DOHH2 (cell line): Measurements from ENCODE around the gene SP140.
A peak's percentile ranks its signal among the peaks of the same experiment; 100 is the strongest.
"Not testable (repeated sequence)": the region's sequence is repeated elsewhere in the genome, so short reads cannot be mapped to it uniquely, and the experiment has no call there.

Experiments
- H3F3A ChIP-seq: fragments of 200-600 bp; sonication (generic), shearing (Covaris generic); 2 replicates; pipeline ENCODE4 v1.6.0; 2016; ENCODE audit warnings: antibody characterized with exemption, mild to moderate bottlenecking; ENCODE audit not compliant: control insufficient read depth, insufficient read depth
- H3K27ac ChIP-seq: fragments of 200-600 bp; sonication (generic); 2 replicates; pipeline ENCODE4 v1.5.1; 2014; ENCODE audit warnings: low read depth, mild to moderate bottlenecking, low read length, moderate library complexity
- H3K27me3 ChIP-seq: fragments of 200-600 bp; sonication (generic); 2 replicates; pipeline ENCODE4 v1.6.1; 2014; ENCODE audit warnings: mild to moderate bottlenecking, low read length, mixed read lengths; ENCODE audit not compliant: control insufficient read depth
- H3K36me3 ChIP-seq: fragments of 200-600 bp; sonication (generic); 2 replicates; pipeline ENCODE4 v1.6.1; 2014; ENCODE audit warnings: mild to moderate bottlenecking, low read length, moderate library complexity, mixed read lengths; ENCODE audit not compliant: control insufficient read depth
- H3K4me1 ChIP-seq: fragments of 200-600 bp; sonication (generic); 2 replicates; pipeline ENCODE4 v1.6.1; 2014; ENCODE audit warnings: mild to moderate bottlenecking, low read length, mixed read lengths; ENCODE audit not compliant: control insufficient read depth
- H3K4me2 ChIP-seq: fragments of 200-600 bp; sonication (generic); 2 replicates; pipeline ENCODE4 v1.6.0; 2014; ENCODE audit warnings: mild to moderate bottlenecking, low read length, moderate library complexity
- H3K4me3 ChIP-seq: fragments of 200-600 bp; sonication (generic); 2 replicates; pipeline ENCODE4 v1.5.1; 2014; ENCODE audit warnings: mild to moderate bottlenecking, low read length, mixed read lengths
- H3K79me2 ChIP-seq: fragments of 200-600 bp; sonication (generic); 2 replicates; pipeline ENCODE4 v1.6.1; 2014; ENCODE audit warnings: mild to moderate bottlenecking, low read length, mixed read lengths; ENCODE audit not compliant: control insufficient read depth
- H3K9me2 ChIP-seq: fragments of 200-600 bp; sonication (generic); replicated peaks from 2 replicates; pipeline ENCODE4 v1.6.1; 2014; ENCODE audit warnings: mild to moderate bottlenecking, low read length, mixed read lengths; ENCODE audit not compliant: control insufficient read depth
- H3K9me3 ChIP-seq: fragments of 200-600 bp; sonication (generic); 2 replicates; pipeline ENCODE4 v1.6.1; 2014; ENCODE audit warnings: antibody characterized with exemption, low read length, mixed read lengths; ENCODE audit not compliant: control insufficient read depth, insufficient read depth
- H4K20me1 ChIP-seq: fragments of 200-600 bp; sonication (generic); 2 replicates; pipeline ENCODE4 v1.6.0; 2014; ENCODE audit warnings: low read depth, mild to moderate bottlenecking, antibody characterized with exemption, low read length, moderate library complexity; ENCODE audit not compliant: control insufficient read depth, insufficient read depth
- EZH2phosphoT487 ChIP-seq: fragments of 200-600 bp; sonication (generic); IDR thresholded peaks from 2 replicates; pipeline ENCODE4 v1.6.1; 2017; ENCODE audit warnings: borderline replicate concordance, mild to moderate bottlenecking, antibody characterized with exemption, low read length, moderate library complexity, mixed read lengths
- TF ChIP-seq, protein P1 (sequence below): fragments of 200-600 bp; sonication (generic); IDR thresholded peaks from one replicate; pipeline ENCODE4 v1.5.1; 2014; ENCODE audit warnings: antibody characterized with exemption, mild to moderate bottlenecking, low read depth, low read length; ENCODE audit not compliant: poor library complexity, severe bottlenecking

The SP140 gene

GRCh38 chr2:230219419-230220331 lies 5.9 kb upstream of the SP140 start, which contains the start of gene SP110:
TSS of gene SP110 (minus strand) at chr2:230219984. CDS start at chr2:230216927, 3,057 bp downstream.
- H3K79me2 ChIP-seq = no peaks in the 10 kb centered on the region
- no peaks in the 10 kb centered on the region for H3K27me3 ChIP-seq
- peaks cover 74% of the 10 kb centered on the region for H3K4me1 ChIP-seq
- H3K4me2 ChIP-seq = peak within 1 kb of the TSS; percentile 66
- H3K4me3 ChIP-seq = peak within 1 kb of the TSS; percentile 74
- no peaks in the 10 kb centered on the region for H3K9me3 ChIP-seq
- TF ChIP-seq EZH2phosphoT487 = no peak
- TF ChIP-seq, protein P1, sequence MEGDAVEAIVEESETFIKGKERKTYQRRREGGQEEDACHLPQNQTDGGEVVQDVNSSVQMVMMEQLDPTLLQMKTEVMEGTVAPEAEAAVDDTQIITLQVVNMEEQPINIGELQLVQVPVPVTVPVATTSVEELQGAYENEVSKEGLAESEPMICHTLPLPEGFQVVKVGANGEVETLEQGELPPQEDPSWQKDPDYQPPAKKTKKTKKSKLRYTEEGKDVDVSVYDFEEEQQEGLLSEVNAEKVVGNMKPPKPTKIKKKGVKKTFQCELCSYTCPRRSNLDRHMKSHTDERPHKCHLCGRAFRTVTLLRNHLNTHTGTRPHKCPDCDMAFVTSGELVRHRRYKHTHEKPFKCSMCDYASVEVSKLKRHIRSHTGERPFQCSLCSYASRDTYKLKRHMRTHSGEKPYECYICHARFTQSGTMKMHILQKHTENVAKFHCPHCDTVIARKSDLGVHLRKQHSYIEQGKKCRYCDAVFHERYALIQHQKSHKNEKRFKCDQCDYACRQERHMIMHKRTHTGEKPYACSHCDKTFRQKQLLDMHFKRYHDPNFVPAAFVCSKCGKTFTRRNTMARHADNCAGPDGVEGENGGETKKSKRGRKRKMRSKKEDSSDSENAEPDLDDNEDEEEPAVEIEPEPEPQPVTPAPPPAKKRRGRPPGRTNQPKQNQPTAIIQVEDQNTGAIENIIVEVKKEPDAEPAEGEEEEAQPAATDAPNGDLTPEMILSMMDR = no peak
- no peaks in the 10 kb centered on the region; the same call in 1 of the 2 replicates for H3F3A ChIP-seq
- H3K27ac ChIP-seq = peak within 1 kb of the TSS; percentile 27; the same call in 1 of the 2 replicates
- no peaks in the 10 kb centered on the region for H4K20me1 ChIP-seq
- peaks cover 21% of the 10 kb centered on the region for H3K36me3 ChIP-seq
- H3K9me2 ChIP-seq = no peaks in the 10 kb centered on the region

GRCh38 chr2:230220347-230220969 lies 5.1 kb upstream of the SP140 start:
- peak overlapping the region; percentile 74 for H3K4me3 ChIP-seq
- no peaks in the 10 kb centered on the region for H4K20me1 ChIP-seq
- TF ChIP-seq, protein P1 = no peak
- no peak for TF ChIP-seq EZH2phosphoT487
- H3K27me3 ChIP-seq = no peaks in the 10 kb centered on the region
- H3K4me1 ChIP-seq = peaks cover 82% of the 10 kb centered on the region
- no peaks in the 10 kb centered on the region; the same call in 1 of the 2 replicates for H3F3A ChIP-seq
- peaks cover 14% of the 10 kb centered on the region for H3K36me3 ChIP-seq
- H3K4me2 ChIP-seq = peak overlapping the region; percentile 66
- H3K27ac ChIP-seq = 0 out of 2 replicates have a peak overlapping the region, but pooled peaks have one; percentile 27
- H3K79me2 ChIP-seq = no peaks in the 10 kb centered on the region
- H3K9me3 ChIP-seq = no peaks in the 10 kb centered on the region
- H3K9me2 ChIP-seq = no peaks in the 10 kb centered on the region

- Histone ChIP-seq H3K79me2 (no peaks in the 10 kb centered on the region), H3K4me3 (peak overlapping the region; percentile 31), H3K9me3 (no peaks in the 10 kb centered on the region), H3K4me1 (peaks cover 90% of the 10 kb centered on the region), H3K27me3 (no peaks in the 10 kb centered on the region), H3F3A (peaks cover 5% of the 10 kb centered on the region; the same call in 1 of the 2 replicates), H3K4me2 (peak overlapping the region; percentile 55), H3K36me3 (peaks cover 3% of the 10 kb centered on the region), H4K20me1 (no peaks in the 10 kb centered on the region), H3K27ac (no peak overlapping the region), H3K9me2 (no peaks in the 10 kb centered on the region)
- TF ChIP-seq, protein P1 = no peak
- TF ChIP-seq EZH2phosphoT487 = no peak
Measured at GRCh38 chr2:230221493-230221892, 4.0 kb upstream of the SP140 start.

DNA sequence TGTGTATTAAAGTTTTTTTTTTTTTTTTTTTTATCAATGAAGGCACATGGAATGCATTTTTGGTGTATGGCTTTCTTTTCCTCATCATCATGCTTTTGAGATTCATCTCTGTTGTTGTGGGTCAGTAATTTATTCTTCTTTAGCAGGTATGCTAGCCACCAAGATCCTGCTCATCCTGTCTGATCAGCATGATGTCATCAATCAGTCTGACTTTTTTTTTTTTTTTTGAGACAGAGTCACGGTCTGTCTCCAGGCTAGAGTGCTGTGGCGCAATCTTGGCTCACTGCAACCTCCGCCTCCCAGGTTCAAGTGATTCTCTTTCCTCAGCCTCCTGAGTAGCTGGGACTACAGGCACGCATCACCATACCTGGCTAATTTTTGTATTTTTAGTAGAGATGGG lies 2.7 kb upstream of the SP140 start:
- H3K4me3 ChIP-seq, H3K27me3 ChIP-seq, H3K27ac ChIP-seq, H3K9me2 ChIP-seq, H3K36me3 ChIP-seq, H3K9me3 ChIP-seq, H4K20me1 ChIP-seq, H3K4me2 ChIP-seq, H3K79me2 ChIP-seq, H3F3A ChIP-seq: not testable (repeated sequence)
- H3K4me1 ChIP-seq = peaks cover 87% of the 10 kb centered on the region
